Ascending aorta (tissue), 2 donors: ENCODE data around the gene KRT85. TPM values are rescaled to one million over a fixed set of nuclear protein-coding genes. Genes with fewer than 3 reads are reported as not detected.
A peak's percentile ranks its signal among the peaks of the same experiment; 100 is the strongest.

Experiments
- DNase-seq, 2 donors: peaks; one replicate each; pipeline ENCODE4 v3.0.0-alpha.2; 2019; ENCODE audit warnings: low spot score in 2 of 2
- H3K27ac ChIP-seq, 2 donors: fragments of 200-600 bp; sonication (generic); one replicate each; pipeline ENCODE4 v1.5.1; 2016 to 2017; ENCODE audit warnings: mild to moderate bottlenecking in 1 of 2
- H3K27me3 ChIP-seq: fragments of 200-600 bp; sonication (generic); one replicate; pipeline ENCODE4 v1.5.1; 2017
- H3K36me3 ChIP-seq, 2 donors: fragments of 200-600 bp; sonication (generic); one replicate each; pipeline ENCODE4 v1.5.1; 2016
- H3K4me1 ChIP-seq, 2 donors: fragments of 200-600 bp; sonication (generic); one replicate each; pipeline ENCODE4 v1.5.1; 2016 to 2017; ENCODE audit warnings: mild to moderate bottlenecking in 1 of 2
- H3K4me3 ChIP-seq, 2 donors: fragments of 200-600 bp; sonication (generic); one replicate each; pipeline ENCODE4 v1.5.1; 2016 to 2017; ENCODE audit warnings: mild to moderate bottlenecking in 1 of 2
- H3K9me3 ChIP-seq, 2 donors: fragments of 200-600 bp; sonication (generic); one replicate each; pipeline ENCODE4 v1.5.1; 2016
- CTCF ChIP-seq, 3 experiments: fragments of 200-600 bp in 2 of 3; fragments of 450-650 bp in 1 of 3; sonication (generic) in 2 of 3; IDR thresholded peaks; one replicate each; pipeline ENCODE4 v1.5.1; 2016 to 2019; ENCODE audit warnings: antibody characterized with exemption in 3 of 3, mild to moderate bottlenecking in 1 of 3, moderate library complexity in 1 of 3
- intact Hi-C: fragments of 100-400 bp; cut with DNase I; formaldehyde crosslinking; loops from one replicate; pipeline ENCODE4 v1.15.1; 2023
- total RNA-seq: library from RNA; depleted of rRNA; stranded (reverse); fragments of >200 nt; gene quantifications from one replicate; pipeline ENCODE4 v1.1.0, GENCODE V29; 2016

The KRT85 gene
- total RNA-seq, 1 donor from 2014 or later = not detected

GRCh38 chr12:52378091-52378490 lies 10.8 kb upstream of the KRT85 start:
- no peak for DNase-seq
- Histone ChIP-seq H3K27ac (no peak overlapping the region), H3K36me3 (no peaks in the 10 kb centered on the region), H3K4me1 (no peaks in the 10 kb centered on the region), H3K4me3 (no peak overlapping the region), H3K9me3 (no peaks in the 10 kb centered on the region), H3K27me3 (no peaks in the 10 kb centered on the region)
- TF ChIP-seq CTCF (IDR thresholded peaks at IDR 0.05) = no peak
- intact Hi-C loops = loop anchor here (10.0 kb wide), 1 partner anchor 597 kb away; no protein-coding TSS in a partner anchor

- Histone ChIP-seq H3K36me3 (no peaks in the 10 kb centered on the region), H3K27me3 (no peaks in the 10 kb centered on the region), H3K4me3 (no peak overlapping the region), H3K9me3 (no peaks in the 10 kb centered on the region), H3K27ac (no peak overlapping the region), H3K4me1 (no peaks in the 10 kb centered on the region)
- DNase-seq = no peak
- no peak for TF ChIP-seq CTCF (IDR thresholded peaks at IDR 0.05)
- intact Hi-C loops = loop anchor here (10.0 kb wide), 1 partner anchor 598 kb away; no protein-coding TSS in a partner anchor
Observed at GRCh38 chr12:52377266-52377665, 10.0 kb upstream of the KRT85 start.

- Histone ChIP-seq H3K9me3 (no peaks in the 10 kb centered on the region), H3K27ac (peak overlapping the region in 1 of 2 donors; percentile 68), H3K4me1 (peaks cover 0 to 11% of the 10 kb centered on the region in 2 donors), H3K36me3 (no peaks in the 10 kb centered on the region), H3K27me3 (no peaks in the 10 kb centered on the region), H3K4me3 (no peak overlapping the region)
- peak; percentile 29 to 87 for DNase-seq
- peak; percentile 65 to 84 (median 66) for TF ChIP-seq CTCF (IDR thresholded peaks at IDR 0.05)
- intact Hi-C loops = loop anchor here (1.0 to 10.0 kb wide), 3 partner anchors 215 to 602 kb away; no protein-coding TSS in a partner anchor
Observed at GRCh38 chr12:52372216-52373154, 5.2 kb upstream of the KRT85 start.

- no peak for TF ChIP-seq CTCF (IDR thresholded peaks at IDR 0.05)
- Histone ChIP-seq H3K36me3 (no peaks in the 10 kb centered on the region), H3K4me3 (no peak overlapping the region), H3K27ac (peak overlapping the region; percentile 57 to 68), H3K27me3 (no peaks in the 10 kb centered on the region), H3K4me1 (peaks cover 0 to 11% of the 10 kb centered on the region in 2 donors), H3K9me3 (no peaks in the 10 kb centered on the region)
- no peak for DNase-seq
- intact Hi-C loops = loop anchor here (1.0 to 10.0 kb wide), 3 partner anchors 214 to 603 kb away; no protein-coding TSS in a partner anchor
Observed at GRCh38 chr12:52371716-52372115, 4.4 kb upstream of the KRT85 start.

- peak in 1 of 2 donors; percentile 81 for DNase-seq
- Histone ChIP-seq H3K9me3 (no peaks in the 10 kb centered on the region), H3K27me3 (no peaks in the 10 kb centered on the region), H3K4me3 (no peak overlapping the region), H3K36me3 (no peaks in the 10 kb centered on the region), H3K4me1 (peaks cover 0 to 11% of the 10 kb centered on the region in 2 donors), H3K27ac (peak overlapping the region; percentile 57 to 68)
- TF ChIP-seq CTCF (IDR thresholded peaks at IDR 0.05) = no peak
- intact Hi-C loops = loop anchor here (5.0 to 10.0 kb wide), 2 partner anchors 214 to 604 kb away; no protein-coding TSS in a partner anchor
Observed at GRCh38 chr12:52370926-52371608, 3.8 kb upstream of the KRT85 start.
